Stimulated activated naive CD8-positive, alpha-beta T cell treated with anti-CD3 and anti-CD28 coated beads, Interleukin-15, Interleukin-2, amounts not matched to agents 100 U/mL and 50 U/mL, for 24 hours (primary cell): Measurements from ENCODE around the gene PTRHD1.
"Not testable (repeated sequence)": the region's sequence is repeated elsewhere in the genome, so short reads cannot be mapped to it uniquely, and the experiment has no call there.

ENCODE experiments used
- ATAC-seq: fragments of 150-1000 bp; cut with Tn5 transposase; one replicate; pipeline ENCODE4 v1.10.0; 2021
- DNase-seq: peaks from one replicate; pipeline ENCODE4 v3.0.0; 2021

Gene PTRHD1

GRCh38 chr2:24792874-24793760 is at the start of gene PTRHD1, which contains the start of gene CENPO:
TSS of gene PTRHD1 (minus strand) at chr2:24793391. CDS start at chr2:24793377, 14 bp downstream.
TSS of gene CENPO (plus strand) at chr2:24793425. CDS start at chr2:24793920, 495 bp downstream.
- ATAC-seq = peak; percentile 98
- peak; percentile 94 for DNase-seq

GRCh38 chr2:24842081-24843050 is 49.2 kb upstream of the PTRHD1 start:
- DNase-seq (no peak), ATAC-seq (no peak)

- DNase-seq (no peak), ATAC-seq (no peak)
Measured at GRCh38 chr2:24840962-24841945, 48.1 kb upstream of the PTRHD1 start.

- ATAC-seq (no peak), DNase-seq (no peak)
Measured at GRCh38 chr2:24840164-24840869, 47.1 kb upstream of the PTRHD1 start.

- ATAC-seq = no peak
- DNase-seq = no peak
Measured at GRCh38 chr2:24839729-24840128, 46.5 kb upstream of the PTRHD1 start.

GRCh38 chr2:24838541-24838940 is 45.4 kb upstream of the PTRHD1 start:
- DNase-seq = no peak
- no peak for ATAC-seq

GRCh38 chr2:24837996-24838513 is 44.9 kb upstream of the PTRHD1 start:
- no peak for ATAC-seq
- no peak for DNase-seq

GRCh38 chr2:24836706-24837105 is 43.5 kb upstream of the PTRHD1 start:
- ATAC-seq (no peak), DNase-seq (no peak)

GRCh38 chr2:24836206-24836605 is 43.0 kb upstream of the PTRHD1 start:
- no peak for ATAC-seq

GRCh38 chr2:24835411-24835810 is 42.2 kb upstream of the PTRHD1 start:
- ATAC-seq, DNase-seq: not testable (repeated sequence)

More at GRCh38 chr2:24836206-24836605, 43.0 kb upstream of the PTRHD1 start:
- no peak for DNase-seq

- no peak for ATAC-seq
- DNase-seq = no peak
Measured at GRCh38 chr2:24834733-24835395, 41.7 kb upstream of the PTRHD1 start.

- no peak for ATAC-seq
- no peak for DNase-seq
Measured at GRCh38 chr2:24833821-24834732, 40.9 kb upstream of the PTRHD1 start.

GRCh38 chr2:24832931-24833701 is 39.9 kb upstream of the PTRHD1 start:
- no peak for ATAC-seq
- DNase-seq = no peak

GRCh38 chr2:24832521-24832920 is 39.3 kb upstream of the PTRHD1 start:
- DNase-seq (no peak), ATAC-seq (no peak)

GRCh38 chr2:24832073-24832461 is 38.9 kb upstream of the PTRHD1 start:
- DNase-seq (no peak), ATAC-seq (no peak)

- no peak for ATAC-seq
- no peak for DNase-seq
Measured at GRCh38 chr2:24831221-24832072, 38.3 kb upstream of the PTRHD1 start.

- DNase-seq = no peak
Measured at GRCh38 chr2:24830786-24831185, 37.6 kb upstream of the PTRHD1 start.

More at GRCh38 chr2:24830786-24831185, 37.6 kb upstream of the PTRHD1 start:
- ATAC-seq = no peak
